Ecto neural progenitor cell (in vitro differentiated cells): ENCODE data around the gene SNAPC2.

ENCODE experiments used
- DNase-seq: peaks from one replicate; pipeline ENCODE4 v3.0.0-alpha.2; 2018; ENCODE audit warnings: low spot score

Gene SNAPC2, protein sequence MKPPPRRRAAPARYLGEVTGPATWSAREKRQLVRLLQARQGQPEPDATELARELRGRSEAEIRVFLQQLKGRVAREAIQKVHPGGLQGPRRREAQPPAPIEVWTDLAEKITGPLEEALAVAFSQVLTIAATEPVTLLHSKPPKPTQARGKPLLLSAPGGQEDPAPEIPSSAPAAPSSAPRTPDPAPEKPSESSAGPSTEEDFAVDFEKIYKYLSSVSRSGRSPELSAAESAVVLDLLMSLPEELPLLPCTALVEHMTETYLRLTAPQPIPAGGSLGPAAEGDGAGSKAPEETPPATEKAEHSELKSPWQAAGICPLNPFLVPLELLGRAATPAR

DNA sequence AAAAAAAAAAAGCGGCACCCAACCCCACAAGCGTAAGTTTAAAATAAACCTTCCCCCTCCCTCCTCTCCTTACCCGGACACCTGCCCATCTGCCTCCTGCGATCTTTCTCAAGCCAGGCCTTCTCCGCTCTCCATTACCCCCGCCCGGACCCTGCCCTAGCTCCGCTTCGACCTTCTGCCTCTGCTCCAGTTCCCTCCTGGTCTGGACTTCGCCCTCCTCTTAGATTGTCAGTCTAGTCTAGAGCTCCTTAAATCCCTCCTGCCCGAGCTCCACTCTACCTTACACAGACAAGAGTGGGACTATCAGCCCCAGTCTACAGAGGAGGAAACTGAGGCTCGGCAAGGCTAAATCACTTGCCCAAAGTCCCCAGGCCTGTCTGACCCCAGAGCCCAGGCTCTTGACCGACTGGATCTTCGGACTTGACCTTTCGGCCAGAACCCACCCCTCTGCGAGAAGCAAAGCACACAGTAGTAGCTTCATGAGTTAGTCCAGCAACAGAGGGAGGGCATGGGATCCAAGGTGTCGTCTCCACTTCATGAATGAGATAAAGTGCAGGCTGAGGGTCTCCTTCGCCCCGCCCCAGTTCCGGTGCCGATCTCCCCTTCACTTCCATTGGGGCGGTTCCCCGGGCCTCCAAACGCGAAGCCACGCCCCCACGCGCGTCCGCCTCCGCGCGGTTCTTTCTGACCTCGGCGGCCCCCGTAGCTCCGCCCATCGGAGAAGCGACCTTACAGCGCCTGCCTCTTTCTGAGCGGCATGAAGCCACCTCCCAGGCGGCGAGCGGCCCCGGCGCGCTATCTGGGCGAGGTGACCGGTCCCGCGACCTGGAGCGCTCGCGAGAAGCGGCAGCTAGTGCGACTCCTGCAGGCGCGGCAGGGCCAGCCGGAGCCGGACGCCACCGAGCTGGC lies at the start of gene SNAPC2:
Gene SNAPC2, plus strand, starts transcription at position 729 of the 909 bp plus-strand sequence. Its CDS starts 29 bp downstream, at position 758.
- peak; percentile 98 for DNase-seq

DNA sequence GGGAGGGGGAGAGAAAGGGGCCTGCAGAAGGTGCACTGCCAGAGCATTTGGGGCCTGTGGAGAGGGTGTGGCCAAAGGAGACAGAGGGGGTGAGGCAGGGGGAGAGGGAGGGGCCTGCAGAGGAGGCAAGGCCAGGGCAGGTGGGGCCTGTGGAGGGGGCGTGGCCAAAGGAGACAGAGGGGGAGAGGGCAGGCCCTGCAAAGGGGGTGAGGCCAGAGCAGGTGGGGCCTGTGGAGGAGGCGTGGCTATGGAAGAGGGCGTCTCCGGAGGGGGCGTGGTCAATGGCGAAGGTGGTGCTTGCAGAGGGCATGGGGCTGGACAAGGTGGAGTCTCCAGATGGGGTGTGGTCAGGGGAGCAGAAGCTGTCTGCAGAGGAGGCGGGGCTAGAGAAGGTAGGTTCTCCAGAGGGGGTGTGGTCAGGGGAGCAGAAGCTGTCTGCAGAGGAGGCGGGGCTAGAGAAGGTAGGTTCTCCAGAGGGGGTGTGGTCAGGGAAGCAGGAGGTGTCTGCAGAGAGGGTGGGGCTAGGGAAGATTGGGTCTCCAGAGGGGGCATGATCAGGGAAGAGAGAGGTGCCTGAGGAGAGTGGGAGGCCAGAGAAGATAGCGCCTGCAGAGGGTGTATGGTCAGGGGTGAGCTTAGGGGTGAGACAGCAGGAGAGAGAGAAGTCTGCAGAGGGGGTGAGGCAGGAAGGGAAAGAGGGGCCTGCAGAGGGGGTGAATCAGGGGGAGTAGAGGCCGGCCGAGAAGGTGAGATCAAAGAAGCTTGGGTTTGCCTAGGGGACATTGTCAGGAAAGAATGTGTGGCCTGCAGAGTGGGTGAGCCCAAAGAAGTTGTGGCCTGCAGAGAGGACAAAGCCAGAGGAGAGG lies 49.3 kb upstream of the SNAPC2 start:
- DNase-seq, result peak; percentile 92

DNA sequence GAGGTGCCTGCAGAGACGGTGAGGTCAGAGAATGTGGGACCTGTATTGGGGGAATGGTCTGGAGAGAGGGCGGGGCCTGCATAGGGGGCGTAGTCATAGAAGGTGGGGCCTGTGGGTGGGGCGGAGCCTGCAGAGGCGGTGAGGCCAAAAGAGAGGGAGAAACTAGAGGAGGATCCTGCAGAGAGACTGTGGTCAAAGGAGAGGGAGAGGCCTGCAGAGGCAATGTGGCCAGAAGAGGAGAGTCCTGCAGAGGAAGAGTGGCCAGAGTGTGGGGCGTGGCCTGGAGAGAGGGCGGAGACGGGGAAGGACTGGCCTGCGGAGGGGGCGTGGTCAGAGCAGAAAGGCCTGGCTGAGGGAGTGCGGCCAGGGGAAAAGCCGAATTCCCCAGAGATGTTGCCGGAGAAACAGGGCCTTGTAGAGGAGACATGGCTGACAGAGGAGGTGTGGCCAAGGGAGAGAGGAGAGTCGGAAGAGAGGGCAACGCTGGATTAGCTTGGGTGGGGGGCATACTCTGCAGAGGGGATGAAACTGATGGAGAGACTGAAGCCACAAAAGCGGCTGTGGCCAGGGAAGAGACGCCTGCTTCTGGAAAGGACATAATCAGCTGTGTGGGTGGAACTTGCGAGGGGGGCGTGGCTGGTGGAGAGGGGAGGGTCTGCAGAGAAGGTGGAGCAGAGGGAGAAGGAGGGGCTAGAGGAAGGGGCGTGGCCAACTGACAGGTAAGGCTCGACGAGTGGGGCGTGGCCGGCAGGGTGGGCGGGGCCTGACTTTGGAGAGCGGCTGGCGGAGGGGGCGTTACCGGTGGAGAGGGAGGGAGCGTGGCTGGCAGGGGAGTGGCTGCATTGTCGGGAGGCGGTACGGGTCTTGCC lies 48.5 kb upstream of the SNAPC2 start:
- DNase-seq, result peak; percentile 100

DNA sequence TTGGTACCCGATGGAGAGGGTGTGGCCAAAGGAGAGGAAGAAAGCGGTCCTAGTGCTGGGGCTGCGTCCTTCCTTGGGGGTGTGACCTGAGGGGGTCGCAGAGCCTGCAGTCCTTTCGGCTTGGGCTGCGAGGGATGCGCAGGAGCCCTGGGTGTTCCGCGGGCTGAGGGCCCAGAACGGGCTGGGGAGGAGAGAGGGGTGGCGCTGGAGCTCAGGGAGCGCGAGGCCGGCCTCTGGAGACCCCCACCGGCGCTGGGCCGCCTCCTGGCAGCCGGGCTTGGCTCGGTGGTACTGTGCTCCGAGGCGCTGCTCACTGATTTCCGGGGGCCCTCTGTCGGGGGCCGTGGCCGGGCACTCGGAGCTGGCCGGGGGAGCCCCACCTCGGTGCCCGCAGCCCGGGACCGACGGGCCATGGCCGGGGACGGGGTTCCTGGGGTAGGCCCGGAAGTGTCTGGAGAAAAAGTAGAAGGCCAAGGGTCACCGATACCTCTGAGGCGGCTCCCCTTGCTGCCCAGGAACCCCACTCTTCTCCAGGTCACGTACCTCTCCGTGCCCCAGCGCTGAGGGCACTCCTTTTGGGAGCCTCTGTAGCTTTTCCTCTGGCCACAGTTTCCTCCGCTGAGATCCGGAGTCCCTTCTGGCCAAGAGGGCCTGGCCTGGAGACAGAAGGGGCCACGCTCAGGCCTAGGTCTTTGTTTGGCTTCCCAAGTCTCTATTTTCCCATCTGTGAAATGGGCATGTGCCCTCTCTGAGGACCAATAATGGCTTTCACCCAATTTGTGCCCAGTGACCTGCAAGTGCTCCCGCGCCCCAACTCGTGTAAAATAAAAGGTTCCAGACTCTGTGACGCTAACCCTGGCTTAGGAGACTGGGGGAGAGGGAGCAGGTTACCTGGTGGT lies 47.6 kb upstream of the SNAPC2 start:
- DNase-seq, result no peak

- no peak for DNase-seq
Measured at GRCh38 chr19:7873304-7874075, 46.6 kb upstream of the SNAPC2 start.

- peak; percentile 91 for DNase-seq
Measured at GRCh38 chr19:7874076-7874896, 45.9 kb upstream of the SNAPC2 start, which contains the start of gene PRR36. TSS of gene PRR36 (minus strand) at chr19:7874390. CDS start at chr19:7873689, 701 bp downstream.

DNA sequence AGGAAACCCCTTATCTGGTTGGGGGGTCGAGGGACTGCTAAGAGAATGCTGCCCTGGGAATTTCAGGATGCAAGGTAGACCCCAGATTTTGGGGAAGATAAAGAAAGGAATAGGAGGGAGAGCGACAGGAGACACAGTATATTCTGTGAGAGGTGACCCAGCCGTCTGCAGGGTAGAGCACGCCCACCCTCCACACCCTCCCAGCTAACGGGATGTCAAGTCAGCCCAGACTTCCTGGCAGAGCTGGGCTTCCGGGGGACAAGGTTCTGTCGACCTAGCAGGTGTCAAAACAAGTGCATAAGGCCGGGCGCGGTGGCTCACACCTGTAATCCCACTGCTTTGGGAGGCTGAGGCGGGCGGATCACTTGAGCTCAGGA lies 45.3 kb upstream of the SNAPC2 start:
- DNase-seq, result no peak

DNA sequence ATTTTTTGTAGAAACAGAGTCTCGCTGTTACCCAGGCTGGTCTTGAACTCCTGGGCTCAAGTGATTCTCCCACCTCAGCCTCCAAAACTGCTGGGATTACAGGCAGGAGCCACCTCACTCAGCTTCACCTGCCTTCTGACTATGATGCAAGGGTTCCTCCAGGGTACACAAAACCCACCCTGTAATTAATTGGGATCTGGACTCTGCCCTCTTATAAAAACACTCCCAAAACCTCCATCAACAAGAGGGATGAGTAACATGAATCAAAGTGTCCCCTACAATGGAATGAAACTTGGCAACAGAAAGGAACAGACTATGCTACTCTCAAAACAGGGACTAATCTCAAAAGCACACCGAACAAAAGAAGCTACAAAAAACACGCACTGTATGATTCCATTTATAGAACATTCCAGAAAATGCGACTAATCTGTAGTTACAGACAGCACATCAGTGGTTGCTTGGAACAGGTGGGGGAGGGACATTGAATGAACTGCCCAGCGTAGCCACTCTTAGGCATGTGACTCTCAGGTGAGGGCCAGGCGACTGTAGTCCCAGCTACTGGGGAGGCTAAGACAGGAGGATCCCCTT lies 42.8 kb upstream of the SNAPC2 start:
- no peak for DNase-seq

- DNase-seq, result no peak
Measured at GRCh38 chr19:7879111-7879807, 40.9 kb upstream of the SNAPC2 start.

GRCh38 chr19:7879836-7880235 lies 40.3 kb upstream of the SNAPC2 start:
- no peak for DNase-seq

GRCh38 chr19:7881910-7882309 lies 38.2 kb upstream of the SNAPC2 start:
- DNase-seq, result no peak

DNA sequence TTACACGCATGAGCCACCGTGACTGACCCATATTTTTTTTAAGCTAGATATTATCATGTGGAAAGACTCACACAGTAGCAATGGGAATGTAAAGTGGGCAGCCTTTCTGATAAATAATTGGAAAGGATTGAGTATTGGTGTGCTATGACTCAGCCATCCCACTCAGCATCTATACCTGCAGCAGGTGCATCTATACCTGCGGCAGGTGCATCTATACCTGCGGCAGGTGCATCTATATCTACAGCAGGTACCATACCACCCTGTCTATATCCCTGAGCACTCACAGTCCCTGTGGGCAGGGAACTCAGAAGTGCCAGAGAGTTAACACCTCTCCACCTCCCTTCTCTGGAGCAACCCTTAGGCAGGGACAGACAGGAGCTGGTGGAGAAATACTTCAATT lies 37.0 kb upstream of the SNAPC2 start:
- DNase-seq, result no peak

- DNase-seq, result no peak
Measured at GRCh38 chr19:7883796-7884570, 36.2 kb upstream of the SNAPC2 start.

- no peak for DNase-seq
Measured at GRCh38 chr19:7885818-7886217, 34.3 kb upstream of the SNAPC2 start.

- no peak for DNase-seq
Measured at GRCh38 chr19:7887408-7888144, 32.6 kb upstream of the SNAPC2 start.
